Daoy (cell line): ENCODE results near the gene ACOT12. TPM values are rescaled to one million over a fixed set of nuclear protein-coding genes. Genes with fewer than 3 reads are reported as not detected.
"Not testable (repeated sequence)": the region's sequence is repeated elsewhere in the genome, so short reads cannot be mapped to it uniquely, and the experiment has no call there.

Experiments used
- DNase-seq: peaks from one replicate; pipeline ENCODE4 v3.0.0-alpha.2; 2015; ENCODE audit warnings: low read depth
- total RNA-seq: library from RNA; depleted of rRNA; stranded (reverse); fragments of >200 nt; shearing (Covaris generic); gene quantifications from 2 replicates; pipeline ENCODE4 v1.2.3, GENCODE V29; 2014; rRNA removed

ACOT12 gene
- not detected in 2 replicates for total RNA-seq

DNA sequence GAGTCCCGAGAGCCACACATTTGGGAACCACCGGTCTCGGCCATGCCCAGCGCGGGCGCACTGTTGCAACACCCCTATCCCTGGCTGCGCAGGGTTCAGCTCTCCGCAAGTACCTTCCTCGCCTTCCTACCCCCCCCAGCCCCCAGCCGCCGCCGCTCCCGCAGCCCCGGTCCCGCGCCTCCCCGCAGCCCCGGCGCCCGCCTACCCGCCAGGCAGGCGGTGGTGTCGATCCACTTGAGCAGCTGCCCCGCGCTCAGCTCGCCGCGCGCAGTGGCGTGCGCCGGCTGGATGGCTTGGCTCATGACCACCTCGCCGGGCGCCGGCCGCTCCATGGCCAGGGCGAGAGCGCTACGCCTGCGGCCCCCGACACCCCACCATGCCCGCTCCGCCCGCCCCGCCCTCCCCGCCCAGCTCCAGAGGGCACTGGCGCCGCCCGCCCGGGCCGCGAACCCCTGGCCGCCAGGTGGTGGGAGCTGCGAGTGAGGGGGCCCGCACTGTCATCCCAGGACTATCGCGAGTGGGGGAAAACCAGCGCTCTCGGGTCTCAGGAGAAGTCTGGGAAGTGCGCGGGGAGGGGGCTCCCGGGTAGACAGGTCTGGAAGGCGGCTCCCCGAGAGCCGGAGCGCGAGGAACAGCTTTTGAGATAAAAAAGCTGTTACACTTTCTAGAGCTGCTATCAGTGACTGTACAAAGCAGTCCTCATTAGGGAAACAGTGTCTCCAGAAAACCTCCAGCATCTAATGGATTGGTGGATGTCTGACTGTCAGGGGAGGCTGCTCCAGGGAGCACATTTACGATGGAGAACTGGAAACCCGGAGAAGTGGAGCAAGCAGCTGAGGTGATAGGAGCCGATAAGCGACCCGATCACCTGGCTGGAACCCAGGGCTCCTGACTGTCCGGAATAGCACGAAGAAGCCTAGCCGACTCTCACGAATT is at the start of gene ACOT12:
ACOT12 (minus strand) TSS at position 352 of the 936 bp plus-strand sequence; CDS start at position 332, 20 bp downstream.
- DNase-seq = peak; percentile 33

DNA sequence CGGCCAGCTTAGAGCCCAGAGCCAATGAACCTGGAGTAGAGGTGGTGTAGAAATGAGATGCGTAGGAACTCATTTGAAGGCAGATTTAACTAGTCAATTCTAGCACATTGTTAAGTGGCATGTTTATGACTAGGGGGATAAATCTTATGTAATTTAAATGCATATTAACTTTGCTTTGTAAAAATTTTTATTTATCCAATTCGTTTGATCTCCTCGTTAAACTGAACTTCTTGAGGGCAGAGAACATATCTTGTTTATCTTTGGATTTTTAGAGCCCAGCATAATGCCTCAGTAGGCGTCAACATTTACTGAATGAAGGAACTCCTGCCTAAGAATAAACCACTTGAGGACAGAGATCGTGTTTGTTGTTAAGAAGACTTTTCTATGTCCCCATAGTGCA is 41.1 kb upstream of the ACOT12 start:
- no peak for DNase-seq

DNA sequence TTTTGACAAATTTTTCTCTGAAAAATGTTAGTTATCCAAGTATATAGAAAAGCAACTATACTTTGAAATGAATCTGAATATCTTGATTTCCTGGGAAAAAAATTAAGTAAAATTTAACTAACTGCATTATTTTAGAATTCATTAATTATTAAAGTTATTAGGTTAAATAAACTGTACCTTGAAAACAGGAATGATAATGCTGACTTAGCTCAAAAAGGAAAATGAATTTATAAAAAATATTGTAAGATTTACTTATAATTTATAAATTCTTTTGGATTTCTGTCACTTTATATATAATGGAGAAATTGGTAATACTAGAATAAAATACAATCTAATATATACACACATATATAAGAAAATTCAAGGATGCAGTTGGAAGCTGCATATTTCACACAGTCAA is 36.1 kb upstream of the ACOT12 start:
- DNase-seq = no peak

DNA sequence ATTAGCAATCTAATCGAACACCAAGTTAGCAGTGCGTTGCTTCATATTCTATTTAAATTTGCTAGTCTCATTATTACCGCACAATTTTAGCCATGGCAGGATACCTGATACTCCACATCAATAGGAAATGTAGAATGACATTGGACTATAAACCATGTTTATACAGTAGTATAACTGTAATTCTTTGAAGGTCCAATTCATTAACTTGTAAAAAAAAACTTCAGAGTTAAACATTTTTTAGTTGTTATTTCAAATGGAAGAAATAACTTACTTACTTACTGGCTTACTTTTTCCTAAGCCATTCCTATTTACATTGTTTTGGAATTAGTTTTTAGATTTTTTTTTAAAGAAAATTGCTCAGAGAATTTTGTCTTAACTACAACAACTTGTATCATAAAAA is 35.4 kb upstream of the ACOT12 start:
- DNase-seq = no peak

DNA sequence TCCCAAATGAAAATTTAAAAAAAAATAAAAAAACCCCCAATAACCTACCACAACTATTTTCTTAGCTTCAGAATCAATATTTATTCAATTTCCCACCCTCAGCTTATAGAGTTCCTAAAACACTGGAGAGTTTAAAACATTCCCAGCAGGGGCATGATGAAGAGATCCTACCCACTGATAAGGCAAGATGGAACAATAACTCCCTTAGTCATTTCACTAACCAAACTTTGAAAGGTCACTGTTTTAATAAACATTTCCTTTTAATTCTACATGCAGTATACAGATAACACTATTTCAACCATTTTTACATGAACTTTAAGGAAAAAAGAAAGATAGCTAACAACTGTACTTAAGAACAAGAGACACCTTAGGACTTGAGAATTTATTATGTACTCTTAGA is 34.9 kb upstream of the ACOT12 start:
- DNase-seq = no peak

DNA sequence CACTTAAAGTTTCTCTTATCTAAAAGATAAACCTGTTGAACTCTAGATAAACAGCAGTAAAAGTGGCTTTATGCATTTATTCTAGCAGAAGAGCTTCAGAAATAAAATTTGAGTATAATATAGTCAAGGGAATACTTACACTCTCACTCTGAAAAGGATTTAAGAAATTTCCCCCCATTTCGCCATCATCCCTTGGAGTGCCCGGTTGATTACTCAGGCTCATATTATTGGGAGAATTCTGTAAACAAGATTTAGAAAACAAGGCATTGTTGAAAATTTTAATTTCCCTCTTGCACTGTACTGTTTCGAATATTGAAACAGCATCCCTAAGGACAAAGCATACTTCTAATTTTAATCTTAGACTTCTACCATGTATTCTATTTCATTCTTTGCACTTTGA is 34.5 kb upstream of the ACOT12 start:
- DNase-seq = no peak

DNA sequence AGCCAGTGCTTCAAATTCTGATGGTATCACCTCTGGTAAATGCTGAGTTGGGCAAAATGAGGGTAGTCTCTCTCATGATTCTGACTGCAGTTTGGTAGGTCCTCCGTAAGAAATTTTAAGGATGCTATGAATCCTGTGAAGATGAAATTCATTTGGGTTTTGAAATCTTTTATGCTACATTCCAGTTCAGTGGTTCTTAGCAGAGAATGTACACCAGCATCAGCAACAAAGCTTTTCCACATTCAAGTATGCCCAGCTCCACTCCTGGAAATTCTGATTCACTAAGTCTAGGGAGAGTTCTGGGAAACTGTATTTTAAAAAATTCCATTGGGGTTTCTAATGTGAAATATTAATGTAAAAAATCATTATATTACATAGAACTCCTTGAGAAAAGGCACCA is 33.6 kb upstream of the ACOT12 start:
- no peak for DNase-seq

DNA sequence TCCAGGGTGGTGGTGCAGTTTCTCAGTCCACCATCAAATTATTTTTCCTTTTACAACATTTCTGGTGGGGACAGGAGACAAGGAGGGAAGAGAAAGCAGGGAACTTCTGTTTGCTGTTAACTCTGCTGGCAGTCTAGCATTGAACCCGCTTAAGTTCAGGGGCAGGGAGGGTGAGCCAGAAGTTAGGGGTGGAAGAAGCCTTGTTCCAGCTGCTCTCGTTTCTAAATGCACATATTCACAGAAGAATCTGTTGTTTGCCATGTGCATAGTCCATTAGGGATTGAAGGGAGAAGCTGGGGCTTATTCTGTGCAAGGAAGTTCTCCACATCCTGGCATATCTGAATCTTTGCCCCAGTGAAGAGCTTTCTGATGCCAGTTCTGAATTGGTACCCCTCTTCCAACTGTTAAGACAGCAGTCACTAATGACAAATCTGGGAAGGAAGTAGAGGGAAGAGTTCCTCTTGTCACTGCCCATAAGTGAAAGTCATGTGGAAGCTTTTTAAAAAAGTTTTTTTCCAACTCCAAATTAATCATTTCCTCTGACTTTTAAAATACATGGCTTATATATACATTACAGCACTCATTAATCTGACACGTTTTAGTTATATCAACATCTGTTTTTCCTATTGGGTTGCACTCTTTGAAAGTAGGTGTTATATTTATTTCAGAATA is 32.6 kb upstream of the ACOT12 start:
- DNase-seq = no peak

DNA sequence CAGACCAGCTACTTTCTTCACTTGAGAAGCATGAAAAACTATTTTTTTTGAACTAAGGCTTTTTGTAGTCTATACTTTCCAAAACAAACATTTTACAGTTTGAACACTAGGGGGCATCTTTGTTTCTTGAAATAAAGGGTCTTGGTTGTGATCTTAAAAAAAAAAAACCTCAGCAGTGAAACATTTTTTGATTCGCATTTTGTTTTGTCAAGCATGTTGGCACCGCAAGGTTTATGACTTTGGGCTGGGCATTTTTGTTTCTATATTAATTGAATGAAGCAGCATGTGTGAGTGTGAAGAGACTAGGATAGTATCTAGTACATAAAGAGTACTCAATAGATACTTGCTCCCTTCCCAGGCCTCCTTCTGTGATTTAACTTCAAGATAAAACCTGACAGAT is 31.6 kb upstream of the ACOT12 start:
- DNase-seq = no peak

DNA sequence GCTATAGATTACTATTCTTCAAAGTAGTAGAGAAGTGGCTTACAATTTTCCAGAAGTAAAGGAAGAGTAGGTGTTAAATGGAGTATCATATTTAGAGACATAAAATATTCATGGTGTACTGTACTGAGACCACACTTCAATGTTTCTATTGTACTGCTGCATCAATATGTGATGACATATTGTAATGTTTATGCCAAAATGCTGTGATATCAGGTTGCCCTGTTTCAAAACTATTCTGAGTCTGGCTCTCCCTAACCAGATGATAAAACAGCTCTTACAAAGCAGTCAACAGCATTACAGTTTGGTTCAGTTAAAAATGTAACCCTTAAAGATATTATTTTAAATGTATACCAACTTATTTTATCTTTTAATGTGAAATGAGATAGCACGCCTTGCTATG is 30.8 kb upstream of the ACOT12 start:
- DNase-seq = no peak

DNA sequence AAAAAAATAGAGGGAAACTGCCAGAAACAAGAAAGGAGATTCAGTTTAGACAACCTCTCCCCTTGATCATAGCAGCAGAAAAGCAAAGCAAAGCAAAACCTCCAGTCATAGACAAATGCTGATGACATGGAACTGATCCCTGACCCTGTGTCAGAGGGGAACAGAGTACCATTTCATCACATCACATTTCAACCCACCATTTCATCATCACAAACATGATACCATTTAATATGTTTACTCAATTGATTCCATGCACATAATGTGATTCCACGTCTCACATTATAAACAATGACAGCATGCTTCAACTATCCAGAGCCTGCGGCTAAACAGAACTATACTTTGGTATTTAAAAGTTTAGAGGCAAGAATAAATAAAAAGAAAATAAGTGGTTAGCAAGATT is 28.7 kb upstream of the ACOT12 start:
- peak; percentile 49 for DNase-seq

DNA sequence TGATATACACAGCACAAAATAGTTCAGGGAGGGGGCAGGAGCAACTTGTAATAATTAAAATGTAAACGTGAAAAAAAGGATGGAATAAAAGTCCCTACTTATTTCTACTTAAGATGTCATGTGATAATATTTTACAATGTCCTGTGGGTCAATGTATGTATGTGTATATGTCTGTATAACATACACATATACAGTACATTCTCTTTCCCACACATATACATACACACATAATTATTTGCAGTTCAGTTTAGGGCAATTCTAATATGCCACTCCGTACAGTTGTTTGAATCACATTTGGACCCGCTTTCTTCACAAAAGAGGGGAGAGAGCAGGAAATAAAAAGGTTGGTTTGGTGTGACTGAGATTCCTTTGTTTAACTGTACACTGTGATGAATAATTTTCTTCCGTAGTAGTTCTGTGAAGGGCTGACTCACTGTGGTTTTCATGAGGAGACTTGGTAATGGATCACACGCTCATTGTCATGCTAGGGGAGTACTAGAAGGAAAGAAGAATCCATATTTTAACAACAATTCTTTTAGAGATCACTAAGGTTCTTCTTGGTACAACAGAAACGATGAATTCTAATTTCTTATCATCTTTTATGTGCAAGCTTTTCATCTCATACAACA is 26.2 kb upstream of the ACOT12 start:
- DNase-seq = peak; percentile 93

DNA sequence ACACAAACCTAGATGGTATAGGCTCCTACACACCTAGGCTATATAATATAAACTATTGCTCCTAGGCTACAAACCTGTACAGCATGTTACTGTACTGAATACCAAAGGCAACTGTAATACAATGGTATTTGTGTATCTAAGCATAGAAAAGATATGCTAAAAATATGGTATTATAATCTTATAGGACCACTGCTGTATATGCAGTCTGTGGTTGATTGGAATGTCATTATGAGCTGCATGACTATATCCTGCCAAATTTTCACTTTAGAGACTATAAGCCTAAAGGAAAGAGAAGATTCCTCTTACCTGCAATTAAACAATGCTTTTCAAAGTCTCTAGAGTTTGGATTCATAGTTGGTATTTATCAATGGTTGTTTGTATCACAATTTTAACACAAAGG is 24.7 kb upstream of the ACOT12 start:
- no peak for DNase-seq

DNA sequence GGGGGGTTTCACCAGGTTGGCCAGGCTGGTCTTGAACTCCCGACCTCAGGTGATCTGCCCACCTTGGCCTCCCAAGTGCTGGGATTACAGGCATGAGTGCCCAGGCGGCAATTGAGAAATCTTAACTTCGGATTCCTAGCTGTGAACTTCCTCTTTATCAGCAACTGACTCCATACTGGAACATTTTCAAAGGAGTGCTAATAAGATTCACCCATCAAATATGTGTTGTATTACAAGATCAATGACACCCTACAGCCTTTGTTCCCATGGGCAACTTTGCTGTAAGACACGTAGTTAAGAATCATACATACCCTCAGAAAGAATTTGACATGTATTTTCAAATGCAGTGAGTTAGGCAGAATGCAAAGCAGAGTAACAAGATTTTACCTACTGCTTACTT is 23.1 kb upstream of the ACOT12 start:
- DNase-seq = no peak

DNA sequence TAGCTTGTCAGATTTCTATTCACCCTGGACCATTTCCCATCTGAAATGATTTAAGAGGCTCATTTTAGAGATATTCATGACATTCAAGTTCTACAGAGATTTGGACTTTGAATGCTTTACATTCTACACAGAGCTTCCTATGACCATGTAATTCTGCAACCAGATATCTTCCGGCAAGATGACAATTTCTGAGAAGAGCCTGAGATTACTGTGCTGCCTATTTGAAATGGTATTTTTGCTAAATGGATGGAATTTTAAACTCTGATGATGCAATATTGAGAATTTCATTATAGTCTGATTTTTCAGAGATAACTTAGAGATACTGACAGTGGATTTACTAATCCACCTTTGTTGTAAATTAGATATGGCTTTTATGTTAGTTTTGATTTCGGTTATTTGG is 16.0 kb upstream of the ACOT12 start:
- no peak for DNase-seq

DNA sequence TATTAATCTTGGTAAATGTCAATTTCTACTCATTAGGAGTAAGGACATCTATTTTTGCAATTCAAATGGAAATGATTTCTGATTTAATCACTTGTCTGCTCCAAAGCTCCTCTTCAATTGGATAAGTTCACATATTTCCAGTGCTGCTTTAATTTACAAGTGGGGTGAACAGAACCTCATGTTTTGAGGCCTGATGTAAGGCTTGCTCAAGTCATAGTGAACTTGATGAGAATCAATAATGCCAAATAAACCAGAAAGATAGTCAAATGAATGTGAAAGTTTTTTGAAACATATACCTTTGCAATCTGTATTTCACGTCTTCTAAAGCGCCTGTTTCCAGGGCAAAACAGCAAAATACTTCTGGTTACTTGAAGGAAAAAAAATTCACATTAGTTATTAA is 15.4 kb upstream of the ACOT12 start:
- DNase-seq = no peak

DNA sequence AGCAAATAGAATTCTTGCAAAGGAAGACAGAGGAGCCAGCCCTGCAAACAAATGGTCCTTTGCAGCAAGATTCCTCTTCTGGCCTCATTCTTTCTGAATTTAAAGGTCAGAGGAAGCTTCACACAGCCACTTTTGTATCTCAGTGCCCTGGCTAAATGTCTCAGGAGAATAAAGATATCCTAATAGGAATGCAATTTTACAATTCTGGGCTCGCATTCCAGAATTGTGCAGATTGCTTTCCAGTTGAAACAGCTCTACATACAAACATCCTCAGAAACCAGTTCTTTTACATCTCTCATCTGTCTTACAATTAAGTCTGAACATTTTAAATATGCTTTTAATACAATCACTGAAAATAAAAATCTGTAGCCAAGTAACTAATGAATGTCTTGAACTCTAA is 14.6 kb upstream of the ACOT12 start:
- DNase-seq = no peak

DNA sequence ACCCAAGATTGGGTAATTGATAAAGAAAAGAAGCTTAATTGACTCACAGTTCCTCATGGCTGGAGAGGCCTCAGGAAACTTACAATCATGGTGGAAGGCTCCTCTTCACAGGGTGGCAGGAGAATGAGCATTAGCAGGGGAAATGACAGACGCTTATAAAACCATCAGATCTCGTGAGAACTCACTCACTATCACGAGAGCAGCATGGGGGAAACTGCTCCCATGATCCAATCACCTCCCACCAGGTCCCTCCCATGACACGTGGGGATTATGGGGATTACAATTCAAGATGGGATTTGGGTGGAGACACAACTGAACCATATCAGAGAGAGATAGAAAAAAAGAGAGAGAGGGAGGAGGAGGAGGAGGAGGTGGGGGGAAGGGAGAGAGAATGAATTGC is 13.9 kb upstream of the ACOT12 start:
- not testable (repeated sequence) for DNase-seq

DNA sequence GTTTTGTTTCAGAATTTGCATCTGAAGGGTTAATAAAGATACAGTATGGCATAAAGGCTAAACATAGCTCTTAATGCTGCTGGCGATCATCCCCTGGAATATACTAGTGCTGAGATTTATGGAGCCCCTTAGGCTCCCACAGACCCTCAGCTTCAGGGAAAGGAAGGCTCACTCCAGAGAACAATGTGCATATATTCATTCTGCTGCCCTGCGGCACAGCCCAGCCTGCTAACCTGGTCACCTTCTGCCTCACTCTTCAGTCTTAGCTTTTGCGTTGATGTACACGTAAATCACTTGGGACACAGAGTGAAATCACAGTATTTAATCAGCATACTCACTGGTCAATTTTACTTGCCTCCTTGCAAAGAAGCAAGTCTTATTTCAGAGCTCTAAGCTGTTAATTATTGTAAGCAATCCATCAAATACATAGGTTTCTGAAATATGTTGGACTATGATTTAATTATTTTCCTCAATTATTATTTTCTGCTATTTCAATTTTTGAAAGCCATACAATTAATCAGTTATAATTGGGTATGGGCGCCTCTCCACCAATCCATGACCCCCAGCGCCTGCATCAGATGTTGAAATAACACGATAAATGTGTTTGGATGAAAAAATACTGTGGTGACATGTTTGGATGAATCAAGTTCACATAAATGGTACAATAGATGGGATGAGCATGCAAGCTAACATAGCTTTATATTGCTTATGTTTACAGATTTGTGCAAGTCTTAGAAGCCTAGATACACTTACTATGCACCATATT is 11.4 kb upstream of the ACOT12 start:
- DNase-seq = no peak

DNA sequence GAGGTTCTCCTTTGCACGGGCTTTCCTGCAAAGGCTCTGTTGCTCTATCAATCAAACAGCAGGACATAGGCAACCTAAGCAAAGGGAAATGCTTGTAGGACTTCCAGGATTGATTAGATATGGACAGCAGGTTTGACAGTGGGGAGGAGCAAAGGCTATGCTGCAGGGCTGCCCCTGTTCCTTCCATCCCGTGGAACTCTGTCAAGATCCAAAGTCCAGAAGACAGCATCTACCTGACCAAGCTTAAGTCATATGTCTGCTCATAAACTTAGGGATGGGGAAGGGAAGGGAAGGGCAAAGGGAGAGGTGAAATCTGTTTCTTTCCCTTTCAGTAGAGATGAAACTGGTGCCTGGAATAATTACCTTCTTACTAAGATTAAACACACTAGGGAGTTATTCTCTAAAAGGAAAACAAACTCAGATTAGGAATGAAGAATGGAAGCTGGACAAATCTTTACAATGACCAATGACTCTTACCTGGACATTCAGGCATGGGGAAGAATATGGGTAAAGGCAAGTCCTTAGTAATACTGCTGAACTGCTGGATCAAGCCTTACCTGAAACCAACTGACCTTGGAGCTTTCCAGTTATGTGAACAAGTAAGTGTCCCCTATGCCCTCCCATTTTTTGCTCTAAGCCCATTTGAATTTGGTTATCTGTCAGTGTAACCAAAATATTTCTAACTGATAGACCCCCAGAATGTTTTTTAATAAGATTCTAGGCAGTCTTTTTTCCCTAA is 8.4 kb upstream of the ACOT12 start:
- no peak for DNase-seq

DNA sequence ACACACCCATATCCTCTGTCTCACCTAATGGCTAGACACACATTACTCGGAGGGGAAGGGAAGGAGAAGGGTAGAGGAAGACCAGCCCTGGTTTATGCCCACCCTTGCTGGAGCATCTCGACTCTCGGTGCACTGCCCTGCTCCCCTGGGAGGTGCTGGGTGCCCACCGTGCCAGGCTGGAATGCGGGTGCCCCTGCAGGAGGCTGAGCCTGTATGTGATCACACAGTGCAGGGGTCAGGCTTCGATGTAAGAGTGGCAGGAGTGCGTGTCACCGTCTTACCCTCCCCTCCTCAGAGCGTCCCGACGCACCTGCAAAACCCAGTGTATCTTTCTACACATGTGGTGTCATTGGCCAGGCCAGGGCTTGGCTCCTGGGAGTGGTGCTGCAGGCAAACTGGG is 7.3 kb upstream of the ACOT12 start:
- DNase-seq = no peak
